ENCODE results near the gene FASN.

The FASN gene

GRCh38 chr17:82072827-82073226, 25.2 kb downstream of the FASN start:
- H3K27ac ChIP-seq, result peak overlapping the region; percentile 2; the same call in 1 of the 2 replicates
- no peak for TF ChIP-seq ZFX (IDR thresholded peaks at IDR 0.05)
- TF ChIP-seq CTCF (conservative IDR thresholded peaks at IDR 0.05), result no peak

GRCh38 chr17:82070611-82071010, 27.4 kb downstream of the FASN start:
- H3K27ac ChIP-seq, result no peak overlapping the region
- TF ChIP-seq ZFX (IDR thresholded peaks at IDR 0.05), result no peak
- TF ChIP-seq CTCF (conservative IDR thresholded peaks at IDR 0.05), result no peak

- TF ChIP-seq CTCF (conservative IDR thresholded peaks at IDR 0.05), result no peak
- TF ChIP-seq ZFX (IDR thresholded peaks at IDR 0.05), result peak; percentile 97
- peak within 1 kb of the TSS; percentile 92 for H3K27ac ChIP-seq
These were observed 32.3 kb downstream of the FASN start, which contains the start of gene DUS1L for GRCh38 chr17:82065638-82066303. Gene DUS1L (minus strand): TSS chr17:82065804. CDS start chr17:82065059, 745 bp downstream.

GRCh38 chr17:82065193-82065637, 32.8 kb downstream of the FASN start:
- TF ChIP-seq CTCF (conservative IDR thresholded peaks at IDR 0.05) (no peak), ZFX (IDR thresholded peaks at IDR 0.05) (no peak)
- peak overlapping the region; percentile 92 for H3K27ac ChIP-seq

GRCh38 chr17:82064433-82065192, 33.4 kb downstream of the FASN start:
- peak overlapping the region; percentile 92 for H3K27ac ChIP-seq
- TF ChIP-seq ZFX (IDR thresholded peaks at IDR 0.05) (no peak), CTCF (conservative IDR thresholded peaks at IDR 0.05) (no peak)

GRCh38 chr17:82063424-82064415, 34.3 kb downstream of the FASN start:
- H3K27ac ChIP-seq, result peak overlapping the region; percentile 92
- TF ChIP-seq CTCF (conservative IDR thresholded peaks at IDR 0.05) (no peak), ZFX (IDR thresholded peaks at IDR 0.05) (no peak)
